Measurements from ENCODE around the gene COMT. TPM values are rescaled to one million over a fixed set of nuclear protein-coding genes. Genes with fewer than 3 reads are reported as not detected.
A peak's percentile ranks its signal among the peaks of the same experiment; 100 is the strongest.

The COMT gene
- polyA plus RNA-seq, 3 donors = 116 to 143 (median 126) TPM

DNA sequence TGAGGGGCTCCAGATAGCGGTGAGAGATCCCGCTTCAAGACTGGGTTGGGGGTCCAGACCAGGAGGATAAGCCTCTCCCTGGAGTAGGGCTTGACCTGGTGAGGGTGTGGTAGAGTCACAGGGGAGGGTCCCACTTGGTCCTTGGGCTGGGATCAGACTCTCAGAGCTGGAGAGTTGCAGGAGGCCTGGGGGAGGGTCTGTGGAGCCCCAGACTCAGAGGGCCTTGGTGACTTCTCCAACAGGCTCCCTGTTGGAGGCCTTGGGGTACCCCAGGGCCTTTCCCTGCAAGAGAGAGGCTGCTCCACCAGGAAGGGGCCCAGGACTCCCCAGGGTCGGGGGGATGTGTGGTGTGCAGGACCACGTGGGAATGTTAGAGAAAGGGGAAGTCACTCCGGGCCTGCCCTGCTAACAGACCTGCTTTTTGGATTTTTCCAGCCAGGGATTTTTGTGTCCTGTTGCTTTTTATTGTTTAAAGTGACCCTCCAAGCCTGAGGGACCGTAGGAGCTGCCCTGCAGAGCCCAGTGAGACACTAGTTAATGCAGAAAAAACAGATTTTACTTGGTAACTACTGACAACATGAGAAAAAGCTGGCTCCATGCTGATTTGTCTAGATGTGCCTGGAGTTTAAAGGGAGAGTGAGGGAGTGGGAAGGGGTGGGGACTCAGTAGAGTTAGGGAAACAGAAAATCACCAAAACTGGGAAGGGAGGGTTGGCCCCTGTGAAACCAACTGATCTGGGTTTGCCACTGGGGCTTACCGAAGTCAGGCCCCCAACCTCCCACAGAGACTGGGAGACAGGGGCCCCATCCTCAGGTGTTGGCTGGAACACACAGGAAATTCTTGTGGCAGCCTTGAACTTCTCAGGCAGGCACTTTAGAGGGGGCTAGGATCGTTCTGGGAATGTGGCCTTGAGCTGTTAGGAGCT lies 847 bp downstream of the COMT start:
- no peak for DNase-seq

DNA sequence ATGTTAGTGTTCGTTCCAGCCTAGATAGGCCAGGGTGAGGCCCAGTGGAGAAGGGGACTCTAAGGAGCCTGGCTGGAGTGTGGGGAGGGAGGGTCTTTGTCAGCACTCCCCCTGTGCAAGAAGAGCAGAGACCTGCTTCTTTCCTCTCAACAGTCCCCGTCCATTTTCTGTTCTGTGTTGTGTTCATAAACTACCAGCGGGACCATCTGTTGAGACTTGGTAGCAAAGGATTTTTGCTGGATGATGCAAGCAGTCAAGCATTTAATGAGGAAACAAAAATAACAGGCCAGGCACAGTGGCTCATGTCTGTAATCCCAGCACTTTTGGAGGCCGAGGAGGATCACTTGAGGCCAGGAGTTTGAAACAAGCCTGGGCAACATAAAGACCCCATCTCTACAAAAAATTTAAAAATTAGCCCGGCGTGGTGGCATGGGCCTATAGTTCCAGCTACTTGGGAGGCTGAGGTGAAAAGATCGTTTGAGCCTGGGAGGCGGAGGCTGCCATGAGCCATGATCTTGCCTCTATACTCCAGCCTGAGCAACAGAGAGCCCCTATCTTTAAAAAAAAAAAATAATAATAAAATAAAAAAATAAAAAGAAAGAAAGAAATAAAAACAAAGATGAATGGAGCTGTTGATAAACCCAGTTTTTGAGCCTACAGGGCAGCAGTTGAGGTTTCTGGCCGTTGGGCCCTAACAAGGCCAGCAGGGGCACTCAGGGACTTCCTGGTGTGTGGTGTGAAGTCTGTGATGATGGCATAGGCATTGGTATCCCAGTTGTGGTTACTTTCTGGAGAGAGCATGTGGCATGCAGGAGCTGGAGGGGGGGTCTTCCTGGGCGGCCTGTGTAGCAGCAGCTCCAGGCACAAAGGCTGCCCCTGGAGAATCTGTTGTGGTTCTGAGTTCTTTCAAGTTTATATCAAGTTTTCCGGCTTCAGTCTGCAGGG lies 1.8 kb downstream of the COMT start:
- DNase-seq = no peak

DNA sequence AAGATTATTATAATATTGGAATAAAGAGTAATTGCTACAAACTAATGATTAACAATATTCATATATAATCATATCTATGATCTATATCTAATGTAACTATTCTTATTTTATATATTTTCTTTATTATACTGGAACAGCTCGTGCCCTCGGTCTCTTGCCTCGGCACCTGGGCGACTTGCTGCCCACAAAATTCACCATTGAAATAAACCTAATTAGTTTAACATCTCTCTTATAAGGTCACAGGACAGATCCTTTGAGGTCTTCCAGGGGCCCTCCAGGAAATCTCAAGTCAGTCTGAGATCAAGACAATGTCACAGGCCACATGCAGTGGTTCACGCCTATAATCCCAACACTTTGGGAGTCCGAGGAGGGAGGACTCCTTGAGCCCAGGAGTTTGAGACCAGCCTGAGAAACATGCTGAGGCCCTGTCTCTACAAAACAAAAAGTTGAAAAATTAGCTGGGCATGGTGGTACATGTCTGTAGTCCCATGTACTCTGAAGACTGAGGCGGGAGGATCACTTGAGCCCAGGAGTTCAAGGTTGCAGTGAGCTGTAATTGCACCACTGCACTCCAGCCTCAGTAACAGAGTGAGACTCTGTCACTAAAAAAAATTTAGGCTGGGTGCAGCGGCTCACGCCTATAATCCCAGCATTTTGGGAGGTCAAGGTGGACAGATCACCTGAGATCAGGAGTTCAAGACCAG lies 6.6 kb downstream of the COMT start:
- DNase-seq = no peak

DNA sequence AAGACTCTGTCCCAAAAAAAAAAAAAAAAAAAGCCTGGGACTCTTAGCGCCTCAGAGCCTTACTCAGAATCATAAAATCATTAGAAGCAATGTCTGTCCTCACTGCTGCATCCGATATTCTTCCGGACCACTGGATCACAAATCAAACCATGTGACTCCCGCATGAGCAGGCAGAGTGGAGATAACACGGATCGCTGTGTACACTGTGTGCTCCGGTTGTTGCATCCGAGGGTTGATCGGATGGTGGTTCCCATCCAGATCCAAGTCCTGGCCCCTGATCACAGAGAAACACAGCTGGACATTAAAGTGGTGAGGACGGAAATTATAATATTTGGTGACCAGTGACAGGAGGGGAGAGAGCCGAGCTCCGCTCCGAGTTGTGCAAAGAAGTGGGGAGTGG lies 9.8 kb downstream of the COMT start:
- DNase-seq = no peak

DNA sequence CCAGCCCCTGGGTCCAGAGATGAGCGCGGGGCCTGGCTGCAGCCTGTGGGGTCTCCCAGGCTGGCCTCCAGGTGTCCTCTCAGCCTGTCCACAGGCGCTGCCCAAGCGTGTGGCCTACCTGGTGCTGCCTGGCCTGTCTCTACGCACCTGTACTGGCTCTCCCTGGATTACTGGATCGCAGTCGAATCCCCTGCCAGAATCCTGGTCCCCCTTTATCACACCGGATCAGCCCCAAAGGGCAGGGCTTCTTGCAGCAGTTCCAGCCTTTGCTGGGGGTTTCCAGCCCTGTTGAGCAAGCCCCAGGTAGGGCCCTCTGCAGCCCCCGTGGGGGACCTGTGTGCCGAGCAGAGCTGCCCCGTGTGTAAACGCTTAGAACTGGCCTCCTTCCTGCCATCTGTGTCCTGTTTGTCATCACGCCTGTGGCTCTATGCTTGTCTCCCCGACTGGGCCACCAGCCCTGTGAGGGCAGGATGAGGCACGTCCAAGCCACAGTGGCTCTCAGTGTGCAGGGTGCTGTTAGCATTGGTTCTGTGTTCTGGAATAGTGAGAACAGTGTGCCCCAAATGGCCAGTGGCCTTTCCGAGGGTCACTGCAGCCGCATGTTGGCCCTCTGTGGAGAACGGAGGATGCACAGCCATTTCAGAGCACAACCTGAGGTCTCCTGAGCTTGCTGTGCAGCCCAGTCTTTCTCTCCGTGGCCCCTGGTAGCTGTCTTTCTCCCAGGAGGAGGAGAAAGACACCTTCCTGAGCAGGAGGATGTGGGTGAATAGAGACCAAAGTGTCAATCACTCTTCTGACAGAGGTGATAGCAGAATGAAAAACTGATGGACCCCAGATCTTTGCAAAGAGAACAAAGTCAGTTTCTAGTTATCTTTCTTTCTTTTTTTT lies 13.9 kb downstream of the COMT start:
- DNase-seq = no peak

DNA sequence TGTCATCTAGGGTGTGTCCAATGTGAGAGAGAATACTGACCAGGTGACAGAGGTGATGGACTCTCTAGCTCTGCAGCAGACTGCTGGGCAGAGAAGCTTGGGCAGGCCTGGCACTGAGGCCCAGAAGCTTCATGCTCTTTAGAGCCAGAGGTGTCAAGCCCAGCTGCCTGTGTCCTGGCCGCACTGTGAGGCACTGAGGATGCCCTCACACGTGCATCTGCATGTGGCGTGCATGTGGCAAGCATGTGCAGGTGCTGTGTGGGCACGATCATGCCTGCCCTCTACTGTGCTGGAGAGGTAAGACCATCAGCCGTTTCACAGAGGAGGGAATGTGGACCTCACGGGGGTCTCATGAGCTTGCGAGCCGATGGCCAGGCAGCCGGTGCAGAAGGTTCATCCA lies 15.9 kb downstream of the COMT start:
- no peak for DNase-seq

DNA sequence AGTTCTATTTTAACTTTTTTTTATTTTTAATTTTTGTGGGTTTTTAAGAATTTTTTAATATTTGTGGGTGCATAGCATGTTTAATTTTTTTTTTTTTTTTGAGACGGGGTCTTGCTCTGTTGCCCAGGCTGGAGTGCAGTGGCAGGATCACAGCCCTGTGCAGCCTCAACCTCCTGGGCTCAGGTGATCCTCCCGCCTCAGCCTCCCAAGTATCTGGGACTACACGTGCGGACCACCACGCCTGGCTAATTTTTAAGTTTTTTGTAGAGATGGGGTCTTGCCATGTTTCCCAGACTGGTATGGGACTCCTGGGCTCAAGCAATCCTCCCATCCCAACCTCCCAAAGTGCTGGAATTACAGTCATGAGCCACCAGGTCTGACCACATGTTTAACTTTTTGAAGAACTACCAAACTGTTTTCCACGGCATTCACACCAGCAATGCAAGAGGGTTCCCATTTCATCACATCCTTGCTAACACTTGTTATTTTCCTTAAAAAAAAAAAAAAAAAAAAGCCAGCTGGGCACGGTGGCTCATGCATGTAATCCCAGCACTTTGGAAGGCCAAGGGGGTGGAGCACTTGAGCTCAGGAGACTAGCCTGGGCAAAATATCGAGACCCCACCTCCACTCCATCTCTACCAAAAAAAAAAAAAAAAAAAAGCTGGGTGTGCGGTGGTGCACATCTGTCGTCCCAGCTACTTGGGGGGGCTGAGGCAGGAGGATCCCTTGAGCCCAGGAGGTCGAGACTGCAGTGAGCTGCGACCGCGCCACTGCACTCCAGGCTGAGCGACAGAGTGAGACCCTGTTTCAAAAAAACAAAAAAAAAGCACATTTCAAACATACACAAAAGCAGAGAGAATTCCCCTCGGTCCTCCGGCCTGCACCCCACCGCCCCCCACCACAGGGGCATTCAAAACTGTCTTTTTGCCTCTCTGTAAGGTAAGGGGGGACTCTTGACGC lies 16.8 kb downstream of the COMT start:
- DNase-seq = no peak

DNA sequence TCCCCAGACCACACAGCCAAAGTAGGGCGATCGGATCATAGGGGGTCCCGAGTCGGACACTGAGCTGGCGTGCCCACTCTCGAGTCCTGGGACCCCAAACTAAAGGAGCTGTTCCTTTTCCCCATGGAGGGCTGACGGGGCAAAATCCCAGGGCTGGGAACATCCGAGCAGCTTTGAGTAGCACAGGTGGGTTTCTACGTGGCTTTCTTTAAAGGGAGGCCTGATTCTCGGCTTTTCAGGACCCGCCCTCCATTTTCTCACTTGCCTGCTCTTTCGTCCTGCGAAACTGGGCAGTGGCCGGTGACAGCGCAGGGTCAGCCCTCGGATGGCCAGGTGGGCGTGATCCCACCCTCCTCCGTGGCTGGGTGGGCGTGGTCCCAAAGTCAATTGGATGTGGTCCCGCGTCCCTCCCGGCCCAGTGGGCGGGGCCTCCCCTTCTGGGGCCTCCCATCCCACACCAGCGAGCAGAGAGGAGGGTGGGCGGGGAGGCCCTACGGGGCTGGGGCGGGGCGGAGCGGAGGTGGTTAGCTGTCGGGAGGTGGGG lies 17.5 kb downstream of the COMT start:
- peak; percentile 93 for DNase-seq

DNA sequence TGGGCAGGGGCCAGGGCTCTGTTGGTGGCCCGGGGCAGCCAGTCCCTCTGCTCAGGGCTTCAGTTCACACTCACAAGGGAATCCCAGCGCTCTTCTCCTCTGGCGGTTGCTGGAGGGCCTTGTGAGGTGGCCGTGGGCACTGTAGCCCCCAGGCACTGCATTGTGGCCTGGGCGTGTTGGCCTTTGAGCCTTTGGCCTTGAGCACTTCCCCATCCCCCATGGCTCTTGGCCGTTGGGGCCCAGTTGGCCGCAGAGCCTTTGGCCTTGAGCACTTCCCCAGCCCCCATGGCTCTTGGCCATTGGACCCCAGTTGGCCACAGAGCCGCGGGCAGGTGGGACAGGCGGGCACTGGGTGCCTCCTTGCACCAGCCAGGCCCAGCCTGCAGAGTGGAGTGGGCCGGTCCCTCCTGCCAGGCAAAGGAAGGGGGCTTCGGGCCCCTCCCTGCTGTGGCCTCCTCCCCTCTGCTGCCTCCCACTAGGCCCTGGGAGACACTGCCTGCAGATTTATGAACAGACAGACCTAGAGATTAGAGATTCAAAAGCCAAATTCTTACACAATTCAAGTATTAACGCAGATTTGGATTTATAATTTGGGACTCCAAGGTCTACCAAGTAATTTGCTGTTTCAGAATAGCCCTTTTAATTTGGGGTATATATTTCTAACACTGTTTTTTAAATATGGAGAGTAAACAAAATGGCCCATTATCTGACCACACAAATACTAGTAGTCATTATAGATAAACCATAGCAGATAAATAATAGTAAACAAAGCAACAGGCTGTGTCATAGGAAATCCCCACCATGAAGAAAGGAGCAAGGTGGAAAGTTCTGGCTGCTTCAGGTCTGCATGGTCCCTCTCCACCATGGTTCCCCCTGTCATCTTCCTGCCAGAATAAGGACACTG lies 18.3 kb downstream of the COMT start:
- no peak for DNase-seq

DNA sequence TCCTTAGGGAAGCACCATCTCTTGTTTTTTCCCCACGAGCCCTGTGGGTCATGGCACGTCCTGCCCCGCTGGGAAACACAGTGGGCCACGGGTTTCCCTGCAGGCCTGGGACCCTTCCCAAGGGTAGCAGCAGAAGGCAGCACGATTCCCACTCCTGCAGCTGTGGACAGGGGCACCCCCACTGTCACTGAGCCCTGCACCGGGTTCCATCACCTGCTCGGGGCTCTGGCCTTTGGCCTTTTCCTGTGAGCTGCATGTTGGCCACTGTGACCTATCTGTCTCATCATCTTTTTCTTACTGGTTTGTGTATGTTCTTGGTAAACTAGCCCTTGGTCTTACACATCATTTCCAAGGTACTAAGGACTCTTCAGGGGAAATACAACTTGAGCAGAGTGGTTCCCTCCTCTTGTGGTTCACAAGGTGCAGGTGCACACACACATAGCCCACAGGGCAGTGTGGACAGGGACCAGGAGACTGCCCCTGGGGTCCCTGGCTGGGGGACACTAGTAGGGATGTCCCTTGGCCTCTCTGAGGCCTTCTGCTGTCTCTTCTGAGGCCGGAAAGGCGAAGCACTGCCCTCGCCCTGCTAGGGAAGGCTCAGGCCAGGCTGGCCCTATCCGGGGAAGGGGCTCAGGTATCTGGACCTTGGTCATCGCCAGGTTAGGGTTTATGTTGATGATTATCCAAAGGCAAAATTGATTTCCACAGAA lies 19.1 kb downstream of the COMT start:
- no peak for DNase-seq

DNA sequence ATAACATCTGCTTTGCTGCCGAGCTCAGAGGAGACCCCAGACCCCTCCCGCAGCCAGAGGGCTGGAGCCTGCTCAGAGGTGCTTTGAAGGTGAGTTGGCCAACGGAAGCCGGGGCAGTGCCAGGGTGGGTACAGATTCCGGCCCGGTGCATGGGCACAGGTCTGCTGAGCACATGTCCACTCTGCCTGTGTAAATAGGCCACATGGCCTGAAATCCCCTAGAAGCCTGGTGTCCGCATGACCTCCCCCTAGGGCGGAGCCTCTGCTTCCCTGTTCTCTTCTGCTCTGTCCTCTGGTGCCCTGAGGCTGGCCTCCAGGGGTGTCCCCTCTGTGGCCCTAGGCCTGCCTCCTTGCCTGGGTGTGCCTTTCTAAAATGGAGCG lies 19.6 kb downstream of the COMT start:
- DNase-seq = no peak

DNA sequence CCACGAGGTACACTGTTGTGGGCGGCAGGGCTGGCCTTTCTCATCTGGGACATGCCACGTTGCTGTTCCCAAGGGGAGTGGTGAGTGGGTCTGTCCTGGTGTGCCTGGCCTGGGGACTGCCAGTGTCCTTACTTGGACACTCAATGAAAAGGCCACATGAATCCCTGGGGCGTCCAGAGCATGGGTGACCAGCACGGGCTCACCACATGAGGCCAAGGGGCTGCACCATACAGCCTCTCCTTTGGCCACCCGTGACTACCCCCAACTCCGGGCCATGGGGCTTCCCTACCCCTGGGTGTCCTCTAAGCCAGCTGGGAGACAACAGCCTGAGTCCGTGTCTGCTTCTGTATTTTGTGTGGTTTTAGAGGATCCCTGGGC lies 20.3 kb downstream of the COMT start:
- no peak for DNase-seq

DNA sequence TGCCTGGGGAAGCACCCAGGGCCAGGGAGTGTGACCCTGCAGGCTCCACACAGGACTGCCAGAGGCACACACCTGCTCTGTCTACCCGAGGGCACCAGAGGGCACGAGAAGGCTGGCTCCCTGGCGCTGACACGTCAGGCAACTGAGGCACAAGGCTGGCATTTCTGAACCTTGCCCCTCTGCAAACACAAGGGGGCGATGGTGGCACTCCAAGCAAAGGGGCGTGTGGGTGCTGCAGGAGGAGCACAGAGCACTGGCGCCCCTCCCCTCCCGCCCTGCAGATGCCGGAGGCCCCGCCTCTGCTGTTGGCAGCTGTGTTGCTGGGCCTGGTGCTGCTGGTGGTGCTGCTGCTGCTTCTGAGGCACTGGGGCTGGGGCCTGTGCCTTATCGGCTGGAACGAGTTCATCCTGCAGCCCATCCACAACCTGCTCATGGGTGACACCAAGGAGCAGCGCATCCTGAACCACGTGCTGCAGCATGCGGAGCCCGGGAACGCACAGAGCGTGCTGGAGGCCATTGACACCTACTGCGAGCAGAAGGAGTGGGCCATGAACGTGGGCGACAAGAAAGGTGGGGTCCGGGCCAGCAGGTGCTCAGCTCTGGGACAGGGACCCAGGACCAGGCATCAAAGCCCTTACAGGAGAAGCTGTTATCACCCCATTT lies 20.8 kb downstream of the COMT start:
- peak; percentile 66 for DNase-seq

DNA sequence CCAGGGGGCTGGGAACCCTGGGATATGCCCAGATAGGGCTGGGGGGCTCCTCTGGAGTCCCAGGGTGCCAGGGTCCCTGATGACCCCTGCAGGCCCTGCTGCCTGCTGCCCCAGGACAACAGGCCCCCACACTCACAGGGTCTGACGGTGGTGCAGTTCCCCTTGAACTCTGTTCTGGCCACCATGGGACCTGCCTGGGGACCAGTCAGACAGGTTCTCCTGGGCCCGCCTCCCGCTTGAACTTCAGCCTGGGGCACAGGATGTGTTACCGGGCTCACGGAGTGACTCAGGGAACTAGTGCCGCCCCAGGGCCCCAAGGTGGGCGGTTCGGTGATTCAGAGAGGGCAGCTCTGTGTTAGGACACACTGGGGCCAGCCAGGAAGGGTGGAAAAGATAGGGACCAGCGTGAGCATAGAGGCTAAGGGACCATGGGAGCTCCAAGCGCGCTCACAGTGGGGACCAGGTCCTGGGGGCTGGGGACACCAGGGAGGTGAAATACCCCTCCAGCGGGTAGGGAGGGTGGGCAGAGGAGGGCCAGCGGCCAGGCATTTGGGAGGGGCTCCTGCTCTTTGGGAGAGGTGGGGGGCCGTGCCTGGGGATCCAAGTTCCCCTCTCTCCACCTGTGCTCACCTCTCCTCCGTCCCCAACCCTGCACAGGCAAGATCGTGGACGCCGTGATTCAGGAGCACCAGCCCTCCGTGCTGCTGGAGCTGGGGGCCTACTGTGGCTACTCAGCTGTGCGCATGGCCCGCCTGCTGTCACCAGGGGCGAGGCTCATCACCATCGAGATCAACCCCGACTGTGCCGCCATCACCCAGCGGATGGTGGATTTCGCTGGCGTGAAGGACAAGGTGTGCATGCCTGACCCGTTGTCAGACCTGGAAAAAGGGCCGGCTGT lies 21.6 kb downstream of the COMT start:
- peak; percentile 58 for DNase-seq

DNA sequence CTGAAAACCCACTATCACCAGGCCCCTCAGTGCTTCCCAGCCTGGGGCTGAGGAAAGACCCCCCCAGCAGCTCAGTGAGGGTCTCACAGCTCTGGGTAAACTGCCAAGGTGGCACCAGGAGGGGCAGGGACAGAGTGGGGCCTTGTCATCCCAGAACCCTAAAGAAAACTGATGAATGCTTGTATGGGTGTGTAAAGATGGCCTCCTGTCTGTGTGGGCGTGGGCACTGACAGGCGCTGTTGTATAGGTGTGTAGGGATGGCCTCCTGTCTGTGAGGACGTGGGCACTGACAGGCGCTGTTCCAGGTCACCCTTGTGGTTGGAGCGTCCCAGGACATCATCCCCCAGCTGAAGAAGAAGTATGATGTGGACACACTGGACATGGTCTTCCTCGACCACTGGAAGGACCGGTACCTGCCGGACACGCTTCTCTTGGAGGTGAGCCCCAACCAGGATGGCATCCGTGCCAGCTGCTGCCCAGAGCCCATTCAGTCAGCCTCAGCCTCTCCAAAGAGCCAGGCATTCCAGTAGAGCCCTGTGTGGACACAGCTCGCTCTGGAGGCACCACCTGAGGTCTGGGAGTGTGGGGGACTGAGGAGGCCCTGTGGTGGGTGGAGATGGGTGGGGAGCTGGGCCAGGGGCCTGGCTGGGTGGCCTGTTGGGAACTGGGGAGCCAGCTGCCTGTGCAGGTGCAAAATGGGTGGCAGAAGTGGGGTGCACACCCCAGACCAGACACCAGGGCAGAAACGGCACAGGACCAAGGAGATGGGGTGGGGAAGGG lies 22.5 kb downstream of the COMT start:
- DNase-seq = no peak

Data from renal pelvis (tissue), 4 donors.